Prostate gland (tissue), 2 donors: Measurements from ENCODE around the gene RARRES2. TPM values are rescaled to one million over a fixed set of nuclear protein-coding genes. Genes with fewer than 3 reads are reported as not detected.
"Not testable (repeated sequence)": the region's sequence is repeated elsewhere in the genome, so short reads cannot be mapped to it uniquely, and the experiment has no call there.

ENCODE experiments used
- DNase-seq: peaks from one replicate; pipeline ENCODE4 v3.0.0-alpha.2; 2019; ENCODE audit warnings: low spot score
- H3K27ac ChIP-seq, 2 donors: fragments of 200-600 bp; sonication (generic); 2 replicates each; pipeline ENCODE4 v1.5.1; 2017 to 2019
- H3K27me3 ChIP-seq: fragments of 200-600 bp; sonication (generic); replicated peaks from 2 replicates; pipeline ENCODE4 v1.5.1; 2019; ENCODE audit not compliant: insufficient read depth
- H3K36me3 ChIP-seq, 2 donors: fragments of 200-600 bp; sonication (generic); 1 replicate in 1 of 2; 2 replicates in 1 of 2; pipeline versions ENCODE4 v1.5.1 to v1.8.1; 2017 to 2019
- H3K4me1 ChIP-seq: fragments of 200-600 bp; sonication (generic); replicated peaks from 2 replicates; pipeline ENCODE4 v1.5.1; 2019
- H3K4me3 ChIP-seq, 2 donors: fragments of 200-600 bp; sonication (generic); 2 replicates each; pipeline ENCODE4 v1.5.1; 2017 to 2019
- H3K9me3 ChIP-seq: fragments of 200-600 bp; sonication (generic); 2 replicates; pipeline ENCODE4 v1.5.1; 2017
- WGBS: methylation state at CpG from one replicate; pipeline ENCODE4 v1.1.5; 2018; 5-methylcytosine and 5-hydroxymethylcytosine counted together
- intact Hi-C: fragments of 100-400 bp; cut with DNase I; formaldehyde crosslinking; loops from one replicate; pipeline ENCODE4 v1.14.2; 2022
- total RNA-seq, 2 donors: library from RNA; depleted of rRNA; stranded (reverse); fragments of >200 nt; gene quantifications; one replicate each; pipeline ENCODE4 v1.1.0, GENCODE V29; 2016

RARRES2 gene
- total RNA-seq, 2 donors from 2014 or later: 98.8 to 99.8 TPM

- not testable (repeated sequence) for H3K4me1 ChIP-seq, DNase-seq, H3K9me3 ChIP-seq, H3K27ac ChIP-seq, H3K4me3 ChIP-seq, H3K27me3 ChIP-seq, H3K36me3 ChIP-seq
- intact Hi-C loops: loop anchor here (10.0 kb wide), 1 partner anchor 87 kb away; no protein-coding TSS in a partner anchor
These were observed 43.5 kb downstream of the RARRES2 start for GRCh38 chr7:150297978-150298377.

GRCh38 chr7:150296802-150297201 lies 44.6 kb downstream of the RARRES2 start:
- H3K27ac ChIP-seq, H3K27me3 ChIP-seq, DNase-seq, H3K9me3 ChIP-seq, H3K4me3 ChIP-seq, H3K4me1 ChIP-seq, H3K36me3 ChIP-seq: not testable (repeated sequence)
- 86% methylated on average over 6 of the region's 10 CpGs for WGBS
- intact Hi-C loops: loop anchor here (10.0 kb wide), 1 partner anchor 88 kb away; no protein-coding TSS in a partner anchor

- not testable (repeated sequence) for H3K4me1 ChIP-seq, H3K4me3 ChIP-seq, H3K36me3 ChIP-seq, H3K9me3 ChIP-seq, DNase-seq, H3K27ac ChIP-seq, H3K27me3 ChIP-seq
- WGBS: 54% methylated on average over 3 of the region's 8 CpGs
- intact Hi-C loops: loop anchor here (10.0 kb wide), 1 partner anchor 89 kb away; no protein-coding TSS in a partner anchor
These were observed 45.8 kb downstream of the RARRES2 start for GRCh38 chr7:150295614-150296013.

DNA sequence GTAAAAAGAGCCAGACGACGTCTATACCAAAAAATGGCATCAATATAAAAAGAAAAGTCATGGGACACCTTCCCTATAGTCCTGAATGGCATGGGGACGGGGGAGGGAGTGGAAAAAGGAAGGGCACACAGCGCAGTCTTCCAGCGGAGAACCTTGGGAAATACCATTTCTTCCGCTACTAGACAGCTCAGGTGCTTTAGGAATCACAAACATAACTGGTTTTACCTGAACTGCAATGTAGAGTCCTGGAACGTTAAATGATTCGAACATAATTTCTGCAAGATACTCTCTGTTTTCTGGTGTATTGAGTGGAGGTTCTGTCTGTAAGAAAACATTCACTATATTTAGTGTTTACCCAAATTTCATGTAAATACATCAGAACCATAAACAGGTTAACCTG lies 46.4 kb downstream of the RARRES2 start:
- not testable (repeated sequence) for H3K4me1 ChIP-seq, H3K4me3 ChIP-seq, H3K27me3 ChIP-seq, DNase-seq, H3K27ac ChIP-seq, H3K9me3 ChIP-seq, H3K36me3 ChIP-seq
- 67% methylated on average over 8 of the region's 8 CpGs for WGBS
- intact Hi-C loops: loop anchor here (10.0 kb wide), 1 partner anchor 90 kb away; no protein-coding TSS in a partner anchor

GRCh38 chr7:150290317-150290716 lies 51.1 kb downstream of the RARRES2 start:
- H3K4me3 ChIP-seq, H3K27ac ChIP-seq, H3K9me3 ChIP-seq, H3K4me1 ChIP-seq, H3K27me3 ChIP-seq, H3K36me3 ChIP-seq, DNase-seq: not testable (repeated sequence)
- intact Hi-C loops: loop anchor here (10.0 kb wide), 1 partner anchor 94 kb away; no protein-coding TSS in a partner anchor
- WGBS: 48% methylated on average over 6 of the region's 6 CpGs

DNA sequence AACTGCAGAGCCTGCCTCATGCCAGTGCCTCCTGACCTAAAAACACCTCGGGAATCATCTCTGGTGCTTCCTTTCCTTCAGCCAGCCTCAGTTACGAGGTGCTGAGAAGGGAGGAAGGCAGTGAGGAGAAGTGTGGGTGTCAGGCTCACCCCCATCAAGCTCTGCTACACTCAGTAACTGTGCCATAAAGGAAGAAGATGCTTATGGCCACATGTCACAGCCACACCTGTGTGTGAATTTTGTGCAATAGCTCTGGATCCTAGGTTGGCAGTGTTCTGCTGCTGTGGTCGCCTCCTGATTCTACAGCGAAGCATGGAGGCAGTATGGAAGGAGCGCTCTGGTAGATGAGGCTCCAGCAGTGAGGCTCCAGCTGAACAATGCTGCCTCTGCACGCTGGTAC lies 52.6 kb downstream of the RARRES2 start:
- H3K36me3 ChIP-seq, H3K4me1 ChIP-seq, intact Hi-C loops, DNase-seq, H3K9me3 ChIP-seq, H3K27ac ChIP-seq, H3K4me3 ChIP-seq, H3K27me3 ChIP-seq: not testable (repeated sequence)
- WGBS: 86% methylated on average over 6 of the region's 6 CpGs

Other genes starting within 250 kb of the RARRES2 start
- gene LRRC61, start 18.3 kb downstream of the RARRES2 start, total RNA-seq: 10 to 100 TPM; 25.8 to 34.4 TPM
- 10 to 100 TPM; 10.7 to 15.1 TPM for gene ACTR3C, start 18.1 kb downstream of the RARRES2 start, total RNA-seq
- 100 to 1,000 TPM; 150 to 171 TPM for gene REPIN1, start 27.2 kb upstream of the RARRES2 start, total RNA-seq
- 10 to 100 TPM; 14.4 to 14.8 TPM for gene ZNF775, start 37.7 kb upstream of the RARRES2 start, total RNA-seq
- gene GIMAP8, start 109.0 kb upstream of the RARRES2 start, total RNA-seq: 1 to 10 TPM; 2.5 to 6.5 TPM
- gene GIMAP7, start 173.2 kb upstream of the RARRES2 start, total RNA-seq: 1 to 10 TPM; 6.9 to 9.0 TPM
- gene GIMAP4, start 225.8 kb upstream of the RARRES2 start, total RNA-seq: 10 to 100 TPM in 1 of 2 donors, 1 to 10 TPM in 1; 6.9 to 11.0 TPM